Measurements from ENCODE around the gene MIP. TPM values are rescaled to one million over a fixed set of nuclear protein-coding genes. Genes with fewer than 3 reads are reported as not detected.
A peak's percentile ranks its signal among the peaks of the same experiment; 100 is the strongest.

MIP gene
- total and polyA plus RNA-seq, 12 donors: 0.09 to 0.30 TPM; not detected in 10

DNA sequence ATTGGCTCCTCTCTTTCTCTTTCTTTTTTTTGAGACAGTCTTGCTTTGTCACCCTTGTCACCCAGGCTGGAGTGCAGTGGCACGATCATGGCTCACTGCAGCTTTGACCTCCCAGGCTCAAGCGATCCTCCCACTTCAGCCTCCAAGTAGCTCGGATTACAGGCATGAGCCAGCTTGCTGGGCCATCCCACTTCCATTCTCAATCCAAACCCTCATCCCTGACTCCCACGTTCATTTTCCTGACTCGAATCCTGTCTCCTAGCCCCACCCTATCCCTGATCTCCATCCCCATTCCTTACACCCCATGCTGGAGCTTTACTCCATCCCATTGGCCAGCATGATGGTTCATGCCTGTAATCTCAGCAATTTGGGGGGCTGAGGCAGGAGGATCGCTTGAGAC is 21.7 kb upstream of the MIP start:
- 86 to 88% methylated on average over 6 of the region's 6 CpGs for WGBS, 2 donors
- Histone ChIP-seq H3K4me1 (peaks cover 0 to 12% (median 0%) of the 10 kb centered on the region in 9 donors), H3K9me3 (no peaks in the 10 kb centered on the region), H3K36me3 (peaks cover 0 to 25% (median 0%) of the 10 kb centered on the region in 9 donors), H3K4me3 (no peak overlapping the region), H3K27ac (no peak overlapping the region), H3K27me3 (no peaks in the 10 kb centered on the region)
- no peak for DNase-seq
- ATAC-seq: no peak
- intact Hi-C loops (cut with DNase I): no loop called here
- TF ChIP-seq, protein P1, sequence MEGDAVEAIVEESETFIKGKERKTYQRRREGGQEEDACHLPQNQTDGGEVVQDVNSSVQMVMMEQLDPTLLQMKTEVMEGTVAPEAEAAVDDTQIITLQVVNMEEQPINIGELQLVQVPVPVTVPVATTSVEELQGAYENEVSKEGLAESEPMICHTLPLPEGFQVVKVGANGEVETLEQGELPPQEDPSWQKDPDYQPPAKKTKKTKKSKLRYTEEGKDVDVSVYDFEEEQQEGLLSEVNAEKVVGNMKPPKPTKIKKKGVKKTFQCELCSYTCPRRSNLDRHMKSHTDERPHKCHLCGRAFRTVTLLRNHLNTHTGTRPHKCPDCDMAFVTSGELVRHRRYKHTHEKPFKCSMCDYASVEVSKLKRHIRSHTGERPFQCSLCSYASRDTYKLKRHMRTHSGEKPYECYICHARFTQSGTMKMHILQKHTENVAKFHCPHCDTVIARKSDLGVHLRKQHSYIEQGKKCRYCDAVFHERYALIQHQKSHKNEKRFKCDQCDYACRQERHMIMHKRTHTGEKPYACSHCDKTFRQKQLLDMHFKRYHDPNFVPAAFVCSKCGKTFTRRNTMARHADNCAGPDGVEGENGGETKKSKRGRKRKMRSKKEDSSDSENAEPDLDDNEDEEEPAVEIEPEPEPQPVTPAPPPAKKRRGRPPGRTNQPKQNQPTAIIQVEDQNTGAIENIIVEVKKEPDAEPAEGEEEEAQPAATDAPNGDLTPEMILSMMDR (IDR thresholded peaks at IDR 0.05): no peak

DNA sequence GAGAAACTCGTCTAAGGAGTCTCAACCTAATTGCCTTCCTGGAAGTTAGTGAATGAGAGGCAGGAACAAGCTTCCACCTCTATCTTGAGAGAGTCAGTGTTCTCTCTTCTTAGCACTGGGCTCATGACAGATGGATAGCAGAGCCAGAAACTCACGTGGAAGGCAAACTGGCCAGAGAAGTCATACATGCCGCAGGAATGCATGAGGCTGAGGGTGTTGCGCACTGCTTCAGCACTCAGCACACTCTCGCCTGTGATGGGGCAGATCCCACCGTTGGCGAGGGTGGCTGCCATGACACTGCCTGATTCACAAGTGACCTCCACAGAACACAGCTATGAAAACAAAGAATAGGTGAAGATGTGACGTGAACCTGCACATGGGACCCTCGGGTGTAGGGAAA is 19.9 kb upstream of the MIP start:
- H3K27me3 ChIP-seq: no peaks in the 10 kb centered on the region
- H3K4me1 ChIP-seq: peaks cover 0 to 25% (median 7%) of the 10 kb centered on the region in 9 donors
- peaks cover 0 to 32% (median 0%) of the 10 kb centered on the region in 9 donors for H3K36me3 ChIP-seq
- ATAC-seq (peak; percentile 48 to 85 (median 74)), DNase-seq (peak in 1 of 2 donors; percentile 38)
- TF ChIP-seq, protein P1 (IDR thresholded peaks at IDR 0.05): no peak
- no peak overlapping the region for H3K4me3 ChIP-seq
- H3K27ac ChIP-seq: peak overlapping the region in 7 of 10 donors; percentile 15 to 62 (median 48)
- WGBS, 2 donors: 52 to 72% methylated on average over 9 of the region's 9 CpGs
- intact Hi-C loops (cut with DNase I): no loop called here
- no peaks in the 10 kb centered on the region for H3K9me3 ChIP-seq

DNA sequence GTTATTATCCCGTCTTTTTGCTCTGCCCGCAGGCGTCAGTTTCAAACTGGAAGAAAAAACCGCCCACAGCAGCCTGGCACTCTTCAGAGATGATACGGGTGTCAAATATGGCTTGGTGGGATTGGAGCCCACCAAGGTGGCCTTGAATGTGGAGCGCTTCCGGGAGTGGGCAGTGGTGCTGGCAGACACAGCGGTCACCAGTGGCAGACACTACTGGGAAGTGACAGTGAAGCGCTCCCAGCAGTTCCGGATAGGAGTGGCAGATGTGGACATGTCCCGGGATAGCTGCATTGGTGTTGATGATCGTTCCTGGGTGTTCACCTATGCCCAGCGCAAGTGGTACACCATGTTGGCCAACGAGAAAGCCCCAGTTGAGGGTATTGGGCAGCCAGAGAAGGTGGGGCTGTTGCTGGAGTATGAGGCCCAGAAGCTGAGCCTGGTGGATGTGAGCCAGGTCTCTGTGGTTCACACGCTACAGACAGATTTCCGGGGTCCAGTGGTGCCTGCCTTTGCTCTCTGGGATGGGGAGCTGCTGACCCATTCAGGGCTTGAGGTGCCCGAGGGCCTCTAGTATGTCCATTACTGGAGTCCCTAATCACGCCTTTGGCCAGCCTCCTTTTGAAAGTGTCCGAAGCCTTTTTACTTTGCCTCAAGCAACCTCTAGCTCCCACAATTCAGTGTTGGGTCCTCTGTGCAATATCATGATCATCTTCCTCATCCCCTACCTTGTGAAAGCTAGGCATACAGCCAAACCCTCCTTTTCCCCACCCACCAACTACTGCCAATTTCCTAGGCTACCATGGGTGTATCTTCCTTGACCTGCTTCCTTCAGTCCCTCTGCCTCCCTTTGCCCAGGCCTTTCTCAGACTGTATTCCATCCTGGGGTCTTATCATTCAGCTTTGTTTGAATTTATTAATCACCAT is 14.8 kb upstream of the MIP start:
- H3K4me1 ChIP-seq: peaks cover 2 to 33% (median 20%) of the 10 kb centered on the region in 9 donors
- peak in 1 of 2 donors; percentile 26 for DNase-seq
- H3K36me3 ChIP-seq: peaks cover 0 to 32% (median 0%) of the 10 kb centered on the region in 9 donors
- ATAC-seq: peak; percentile 3 to 62 (median 30)
- no peaks in the 10 kb centered on the region for H3K27me3 ChIP-seq
- no peaks in the 10 kb centered on the region for H3K9me3 ChIP-seq
- peak overlapping the region; percentile 53 to 95 (median 79) for H3K4me3 ChIP-seq
- 47 to 49% methylated on average over 19 of the region's 19 CpGs for WGBS, 2 donors
- TF ChIP-seq, protein P1 (IDR thresholded peaks at IDR 0.05): no peak
- intact Hi-C loops (cut with DNase I): loop anchor here (5.0 to 10.0 kb wide), 14 partner anchors 104 to 844 kb away; partner anchors contain the start of genes APOF (in 4 of the 10), CNPY2 (in 4 of the 10), IL23A (in 4 of the 10) and PAN2 (in 4 of the 10)
- peak overlapping the region; percentile 16 to 94 (median 88) for H3K27ac ChIP-seq

DNA sequence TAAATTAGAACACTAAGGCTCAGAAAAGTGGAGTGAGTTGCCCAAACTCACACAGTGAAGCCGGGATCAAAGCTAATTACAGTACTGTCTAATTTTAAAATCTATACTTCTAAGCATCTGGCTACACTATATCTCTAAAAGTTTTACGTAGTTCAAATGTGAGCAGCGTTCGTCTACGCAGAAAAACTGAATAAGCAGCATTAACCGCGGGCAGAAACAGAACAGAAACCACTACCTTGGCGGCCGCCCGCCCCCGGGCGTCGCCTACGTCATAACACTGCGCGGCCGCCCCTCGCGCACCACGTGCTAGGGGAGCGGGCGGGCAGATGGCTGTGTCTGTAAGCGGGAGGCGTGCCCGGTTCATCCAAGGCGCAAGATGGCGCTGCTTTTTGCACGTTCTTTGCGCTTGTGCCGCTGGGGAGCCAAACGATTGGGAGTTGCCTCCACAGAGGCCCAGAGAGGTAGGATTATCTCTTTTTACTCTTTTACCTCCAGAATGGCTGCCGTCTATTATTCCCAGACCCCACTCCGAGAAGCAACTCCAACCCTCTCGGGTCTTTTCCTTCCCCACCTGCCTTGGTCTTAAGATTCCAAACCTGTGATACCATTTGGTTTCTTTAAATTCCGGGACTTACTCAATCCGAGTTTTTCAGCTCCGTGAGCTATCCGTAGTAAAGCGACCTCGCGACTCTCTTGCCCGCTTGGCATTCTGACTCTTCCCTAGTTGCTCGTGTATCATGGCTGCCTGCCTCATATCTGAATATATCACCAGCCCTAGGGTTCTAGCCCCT is 14.0 kb upstream of the MIP start, which contains the start of gene SPRYD4:
Gene SPRYD4, plus strand, starts transcription at position 363 of the 791 bp plus-strand sequence. Its CDS starts 14 bp downstream, at position 377.
- Histone ChIP-seq H3K4me1 (peaks cover 3 to 35% (median 20%) of the 10 kb centered on the region in 9 donors), H3K4me3 (peak within 1 kb of the TSS; percentile 53 to 95 (median 79)), H3K27ac (peak within 1 kb of the TSS; percentile 49 to 94 (median 88)), H3K27me3 (no peaks in the 10 kb centered on the region), H3K36me3 (peaks cover 0 to 28% (median 0%) of the 10 kb centered on the region in 9 donors), H3K9me3 (no peaks in the 10 kb centered on the region)
- 0% methylated on average over 43 of the region's 43 CpGs for WGBS, 2 donors
- intact Hi-C loops (cut with DNase I): loop anchor here (1.0 to 10.0 kb wide), 15 partner anchors 104 to 844 kb away; partner anchors contain the start of genes ZC3H10 (in 5 of the 10), APOF (in 4 of the 10), CNPY2 (in 4 of the 10) and IL23A (in 4 of the 10)
- DNase-seq (peak; percentile 92 to 93), ATAC-seq (peak; percentile 96 to 99 (median 98))
- TF ChIP-seq, protein P1 (IDR thresholded peaks at IDR 0.05): peak in 8 of 9 donors; percentile 13 to 67 (median 44)
